ENCODE data around the gene NOL11.
"Not testable (repeated sequence)": the region's sequence is repeated elsewhere in the genome, so short reads cannot be mapped to it uniquely, and the experiment has no call there.

The NOL11 gene

DNA sequence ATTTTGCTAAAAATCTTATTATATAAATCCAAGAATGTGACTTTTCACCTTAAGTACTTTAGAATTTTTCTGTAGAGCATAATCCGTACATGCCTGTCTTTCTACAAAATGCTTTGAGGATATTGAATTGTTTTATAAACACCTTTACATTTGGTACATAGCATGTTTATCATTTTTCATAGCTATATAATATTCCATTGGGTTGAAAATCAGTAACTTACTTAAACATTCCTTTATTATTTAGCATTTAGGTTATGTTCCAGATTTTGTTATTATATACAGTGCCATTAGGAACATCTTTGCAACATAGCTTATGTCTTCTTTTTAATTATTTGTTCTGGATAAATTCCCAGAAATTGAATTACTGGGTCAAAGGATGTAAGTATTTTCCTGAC is 17.0 kb upstream of the NOL11 start:
- H3K4me3 ChIP-seq (ENCODE audit: low read depth, low read length) = no peak overlapping the region
- no peak for DNase-seq (ENCODE audit: low read depth, low spot score)
- TF ChIP-seq CTCF (IDR thresholded peaks at IDR 0.05; ENCODE audit: low read depth, low read length) = no peak
- in situ Hi-C loops (cut with HindIII; ENCODE audit: low sequenced_read_pairs) = no loop called here

DNA sequence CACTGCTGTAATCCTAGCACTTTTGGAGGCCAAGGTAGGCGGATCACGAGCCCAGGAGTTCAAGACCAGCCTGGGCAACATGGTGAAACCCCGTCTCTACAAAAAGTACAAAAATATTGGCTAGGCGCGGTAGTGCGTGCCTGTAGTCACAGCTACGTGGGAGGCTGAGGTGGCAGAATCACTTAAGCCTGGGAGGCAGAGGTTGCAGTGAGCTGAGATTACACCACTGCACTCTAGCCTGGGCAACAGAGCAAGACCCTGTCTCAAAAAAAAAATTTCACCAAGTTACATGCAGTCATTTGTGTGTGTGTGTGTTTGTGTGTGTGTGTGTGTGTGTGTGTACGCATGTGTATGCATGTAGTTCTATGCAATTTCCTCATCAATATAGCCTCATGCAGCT is 14.9 kb upstream of the NOL11 start:
- DNase-seq (ENCODE audit: low read depth, low spot score); in situ Hi-C loops (cut with HindIII; ENCODE audit: low sequenced_read_pairs); H3K4me3 ChIP-seq (ENCODE audit: low read depth, low read length): not testable (repeated sequence)

GRCh38 chr17:67707442-67707841 is 10.3 kb upstream of the NOL11 start:
- no peak overlapping the region for H3K4me3 ChIP-seq (ENCODE audit: low read depth, low read length)
- no peak for DNase-seq (ENCODE audit: low read depth, low spot score)
- no peak for TF ChIP-seq CTCF (IDR thresholded peaks at IDR 0.05; ENCODE audit: low read depth, low read length)
- in situ Hi-C loops (cut with HindIII; ENCODE audit: low sequenced_read_pairs) = no loop called here

DNA sequence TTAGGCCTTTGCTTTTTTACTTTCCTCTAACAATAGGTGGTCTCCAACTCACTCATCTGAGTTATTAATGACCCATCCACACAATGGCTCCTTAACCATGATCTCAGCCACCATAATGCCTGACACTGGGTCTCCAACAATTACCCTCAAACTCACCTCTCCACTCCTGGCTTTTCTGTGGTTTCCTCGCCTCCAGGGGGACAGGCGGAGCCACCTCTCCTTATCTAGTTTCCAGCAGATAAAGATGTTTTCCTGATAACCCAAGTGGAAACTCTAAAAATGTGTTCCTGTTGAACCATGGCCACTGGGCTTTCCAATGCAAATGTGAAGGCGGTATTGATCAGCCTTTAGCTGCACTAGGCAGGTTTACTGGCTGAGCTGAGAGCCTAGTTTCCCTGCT is 9.4 kb upstream of the NOL11 start:
- in situ Hi-C loops (cut with HindIII; ENCODE audit: low sequenced_read_pairs) = no loop called here
- no peak for TF ChIP-seq CTCF (IDR thresholded peaks at IDR 0.05; ENCODE audit: low read depth, low read length)
- DNase-seq (ENCODE audit: low read depth, low spot score) = no peak
- H3K4me3 ChIP-seq (ENCODE audit: low read depth, low read length) = no peak overlapping the region

- DNase-seq (ENCODE audit: low read depth, low spot score) = no peak
- TF ChIP-seq CTCF (IDR thresholded peaks at IDR 0.05; ENCODE audit: low read depth, low read length) = no peak
- H3K4me3 ChIP-seq (ENCODE audit: low read depth, low read length) = no peak overlapping the region
- in situ Hi-C loops (cut with HindIII; ENCODE audit: low sequenced_read_pairs) = no loop called here
These were observed 5.8 kb upstream of the NOL11 start for GRCh38 chr17:67711916-67712315.

GRCh38 chr17:67712375-67712774 is 5.4 kb upstream of the NOL11 start:
- H3K4me3 ChIP-seq (ENCODE audit: low read depth, low read length) = no peak overlapping the region
- in situ Hi-C loops (cut with HindIII; ENCODE audit: low sequenced_read_pairs) = no loop called here
- DNase-seq (ENCODE audit: low read depth, low spot score) = no peak
- TF ChIP-seq CTCF (IDR thresholded peaks at IDR 0.05; ENCODE audit: low read depth, low read length) = no peak

- no peak for DNase-seq (ENCODE audit: low read depth, low spot score)
- no peak overlapping the region for H3K4me3 ChIP-seq (ENCODE audit: low read depth, low read length)
These were observed 4.6 kb upstream of the NOL11 start for GRCh38 chr17:67713169-67713568.

More at GRCh38 chr17:67713169-67713568, 4.6 kb upstream of the NOL11 start:
- no peak for TF ChIP-seq CTCF (IDR thresholded peaks at IDR 0.05; ENCODE audit: low read depth, low read length)
- in situ Hi-C loops (cut with HindIII; ENCODE audit: low sequenced_read_pairs) = no loop called here

All from astrocyte of the spinal cord (primary cell).